GOT3 (cell line): ENCODE data around the gene WNT1.

Experiments used
- DNase-seq: peaks from one replicate; lab custom pipeline; 2025; ENCODE audit warnings: mixed read lengths; lab: John Stamatoyannopoulos, UW

WNT1 gene

DNA sequence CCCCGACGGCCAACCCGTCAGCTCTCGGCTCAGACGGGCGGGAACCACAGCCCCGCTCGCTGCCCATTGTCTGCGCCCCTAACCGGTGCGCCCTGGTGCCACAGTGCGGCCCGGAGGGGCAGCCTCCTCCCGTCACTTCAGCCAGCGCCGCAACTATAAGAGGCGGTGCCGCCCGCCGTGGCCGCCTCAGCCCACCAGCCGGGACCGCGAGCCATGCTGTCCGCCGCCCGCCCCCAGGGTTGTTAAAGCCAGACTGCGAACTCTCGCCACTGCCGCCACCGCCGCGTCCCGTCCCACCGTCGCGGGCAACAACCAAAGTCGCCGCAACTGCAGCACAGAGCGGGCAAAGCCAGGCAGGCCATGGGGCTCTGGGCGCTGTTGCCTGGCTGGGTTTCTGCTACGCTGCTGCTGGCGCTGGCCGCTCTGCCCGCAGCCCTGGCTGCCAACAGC, at the start of gene WNT1:
Gene WNT1, plus strand, starts transcription at position 32 of the 450 bp plus-strand sequence. Its CDS starts 329 bp downstream, at position 361.
- DNase-seq, result no peak

DNA sequence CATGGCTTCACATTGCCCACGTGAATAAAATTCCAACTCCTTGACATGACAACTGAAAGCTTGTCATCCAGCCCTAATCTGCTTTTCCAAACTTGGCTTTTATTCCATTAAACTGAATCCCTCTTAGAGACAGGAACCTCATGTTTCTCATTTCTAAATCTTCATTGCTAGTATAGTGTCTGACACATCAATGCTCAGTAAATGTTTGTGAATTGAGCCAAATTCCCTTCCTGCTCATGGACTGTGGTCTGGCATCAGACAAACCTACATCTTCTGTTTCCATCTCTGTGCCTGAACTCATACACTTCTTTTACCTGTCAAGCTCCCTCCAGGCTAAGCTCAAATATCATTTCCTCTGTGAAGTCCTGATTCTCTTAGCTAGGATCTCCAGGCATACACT, 48.6 kb upstream of the WNT1 start:
- DNase-seq, result no peak

DNA sequence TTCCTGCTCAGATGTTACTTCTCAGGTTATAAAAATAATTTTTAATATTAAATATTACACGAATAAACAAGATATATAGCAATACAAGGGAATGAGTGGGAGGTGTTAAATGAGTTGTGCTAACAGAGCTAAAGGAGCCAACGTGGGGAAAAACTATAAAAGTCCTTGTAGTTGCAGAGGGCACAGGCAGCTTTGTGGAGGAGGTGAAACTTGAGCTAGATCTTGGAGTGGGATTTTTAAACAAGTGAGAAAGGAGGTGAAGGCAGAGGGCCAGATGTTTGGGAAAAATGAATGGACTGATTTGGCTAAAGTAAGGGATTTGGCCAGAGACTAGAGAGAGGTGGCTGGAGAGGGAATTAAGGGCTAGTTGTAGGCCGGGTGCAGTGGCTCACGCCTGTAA, 47.6 kb upstream of the WNT1 start:
- no peak for DNase-seq

DNA sequence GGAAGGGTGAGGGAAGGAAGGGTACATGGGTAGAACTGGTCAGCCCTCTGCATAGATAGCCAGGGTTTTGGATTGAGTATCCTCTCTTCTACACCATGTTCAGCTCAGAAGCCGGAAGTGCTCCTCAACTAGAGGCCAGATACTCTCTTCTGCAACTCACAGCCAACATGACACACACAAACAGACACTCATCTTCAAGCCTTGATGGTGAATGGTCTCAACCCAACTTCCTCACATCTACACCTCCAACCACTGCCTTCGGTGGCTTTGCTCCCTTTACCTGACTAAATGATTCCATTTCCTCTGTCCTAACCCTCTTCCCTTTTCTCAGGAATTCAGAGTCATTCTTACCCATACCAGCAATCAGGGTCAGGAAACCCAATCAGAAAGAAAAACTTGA, 45.2 kb upstream of the WNT1 start:
- no peak for DNase-seq

DNA sequence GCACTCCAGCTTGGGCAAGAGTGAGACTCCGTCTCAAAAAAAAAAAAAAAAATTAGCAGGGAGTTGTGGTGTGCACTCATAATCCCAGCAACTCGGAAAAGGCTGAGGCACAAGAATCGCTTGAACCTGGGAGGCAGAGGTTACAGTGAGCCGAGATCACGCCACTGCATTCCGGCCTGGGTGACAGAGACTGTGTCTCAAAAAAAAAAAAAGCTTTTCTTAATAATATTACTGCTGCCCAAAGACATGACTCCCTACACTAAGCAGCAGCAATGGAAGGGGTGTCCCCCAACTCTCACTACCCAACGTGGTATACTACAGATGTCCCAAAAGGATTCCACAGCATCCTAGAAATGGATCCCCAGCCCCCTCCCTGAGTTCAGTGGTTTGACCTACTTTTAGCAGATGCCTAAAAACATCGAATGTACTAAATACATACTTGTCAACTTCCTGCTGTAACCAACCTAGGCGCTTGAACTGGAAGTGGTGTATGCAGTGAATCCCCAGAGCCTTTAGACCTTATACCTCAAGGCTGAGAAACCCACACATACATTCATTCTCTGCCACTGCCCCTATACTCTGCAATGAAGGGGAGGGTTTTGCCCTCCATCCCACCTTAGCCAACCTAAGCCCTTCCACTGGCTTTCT, 44.3 kb upstream of the WNT1 start:
- no peak for DNase-seq

DNA sequence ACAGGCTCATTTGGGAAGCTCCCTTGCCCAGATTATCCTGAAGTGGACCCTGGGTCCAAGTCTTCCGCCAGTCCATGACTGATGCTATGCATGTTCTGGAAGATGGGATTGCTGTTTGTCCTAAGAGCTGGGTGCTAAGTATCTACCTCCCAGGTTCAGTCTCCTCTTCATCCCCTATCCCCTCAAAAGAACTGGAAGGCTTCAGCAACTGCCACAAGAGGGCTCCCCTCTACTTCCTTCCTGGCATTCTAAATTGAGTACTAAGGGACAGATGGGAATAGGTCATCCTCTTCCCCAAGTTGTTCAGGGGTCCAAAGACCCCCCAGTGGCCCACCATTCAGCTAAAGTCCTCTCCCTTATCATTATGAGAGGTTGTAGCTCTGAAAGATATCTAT, 43.8 kb upstream of the WNT1 start:
- no peak for DNase-seq

DNA sequence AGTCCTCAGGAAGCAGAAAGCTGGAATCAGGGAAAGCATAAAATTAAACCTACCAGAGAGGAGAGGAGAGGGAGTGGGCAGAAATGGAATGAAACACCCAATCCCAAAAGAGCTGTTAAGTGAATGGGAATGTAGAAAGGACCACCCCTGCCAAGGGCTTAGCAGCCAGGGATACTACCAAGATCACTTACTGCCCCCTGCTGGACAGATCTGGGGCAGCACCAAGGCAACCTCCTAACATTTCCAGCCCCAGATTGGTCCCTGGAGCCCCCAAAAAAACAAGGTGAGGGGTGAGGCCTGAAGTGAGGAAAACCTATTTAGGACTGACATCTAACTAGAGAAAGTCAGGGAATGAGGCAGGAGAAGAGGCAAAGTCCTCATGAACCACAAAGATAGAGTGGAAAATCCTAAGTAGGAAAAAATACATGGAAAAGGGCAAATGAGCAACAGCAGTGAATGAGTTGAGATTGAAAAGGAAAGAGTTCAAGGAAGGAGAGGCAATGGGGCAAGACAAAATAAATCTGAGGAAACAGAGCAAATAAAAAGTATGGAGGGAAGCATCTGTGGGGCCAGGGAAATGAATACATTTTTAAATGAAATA, 41.6 kb upstream of the WNT1 start:
- no peak for DNase-seq

DNA sequence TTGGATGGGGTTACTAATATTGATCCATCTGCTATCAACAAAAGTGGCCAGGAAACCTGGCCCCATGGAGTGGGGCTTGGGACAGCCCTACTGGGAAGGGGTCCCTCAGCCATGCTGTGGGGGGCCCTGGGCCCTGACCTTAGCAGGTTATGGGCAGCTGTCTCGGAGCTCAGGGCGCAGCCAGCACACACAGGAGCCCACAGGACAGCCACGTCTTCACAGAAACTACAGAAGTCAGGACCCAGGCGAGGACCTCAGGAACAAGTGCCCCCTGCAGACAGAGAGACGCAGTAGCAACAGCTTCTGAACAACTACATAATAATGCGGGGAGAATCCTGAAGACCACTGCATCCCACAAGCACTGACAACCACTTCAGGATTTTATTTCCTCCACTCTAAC, 41.0 kb upstream of the WNT1 start:
- no peak for DNase-seq

DNA sequence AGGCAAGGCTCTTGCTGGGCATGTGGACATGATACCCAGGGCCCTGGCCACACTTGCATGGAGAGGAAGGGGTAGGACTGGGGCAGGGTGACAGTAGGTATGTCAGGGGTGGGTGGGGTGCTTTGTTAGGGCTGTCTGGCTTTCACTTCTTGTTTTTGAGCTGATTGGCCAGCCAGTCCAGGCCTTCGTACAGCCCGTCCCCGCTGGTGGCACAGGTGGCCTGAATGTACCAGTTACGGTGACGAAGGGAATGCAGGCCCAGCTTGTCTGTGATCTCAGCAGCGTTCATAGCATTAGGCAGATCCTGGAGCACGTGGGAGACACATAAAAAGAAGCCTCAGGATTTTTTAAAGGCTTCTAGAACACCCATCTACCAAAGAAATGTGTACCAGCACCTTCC, 39.3 kb upstream of the WNT1 start:
- no peak for DNase-seq

DNA sequence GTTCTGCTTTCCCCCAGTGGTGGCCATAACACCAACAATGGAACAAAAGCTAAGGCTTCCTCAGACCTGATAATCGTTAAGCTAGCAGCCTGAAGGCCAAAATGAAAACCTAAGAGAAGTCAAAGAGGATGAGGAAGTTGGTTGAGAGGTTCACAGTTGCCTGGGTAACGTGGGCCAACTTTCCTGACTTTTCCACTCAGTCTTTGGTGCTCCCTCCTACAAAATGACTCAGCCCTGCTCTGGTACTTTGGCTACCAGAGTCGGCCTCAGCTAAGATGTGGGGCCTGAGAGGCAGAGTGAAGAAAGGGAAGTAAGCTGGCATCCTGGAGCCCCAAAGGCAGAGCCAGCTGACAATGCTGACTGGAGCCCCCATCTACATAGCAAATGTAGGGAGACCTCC, 37.9 kb upstream of the WNT1 start:
- no peak for DNase-seq

DNA sequence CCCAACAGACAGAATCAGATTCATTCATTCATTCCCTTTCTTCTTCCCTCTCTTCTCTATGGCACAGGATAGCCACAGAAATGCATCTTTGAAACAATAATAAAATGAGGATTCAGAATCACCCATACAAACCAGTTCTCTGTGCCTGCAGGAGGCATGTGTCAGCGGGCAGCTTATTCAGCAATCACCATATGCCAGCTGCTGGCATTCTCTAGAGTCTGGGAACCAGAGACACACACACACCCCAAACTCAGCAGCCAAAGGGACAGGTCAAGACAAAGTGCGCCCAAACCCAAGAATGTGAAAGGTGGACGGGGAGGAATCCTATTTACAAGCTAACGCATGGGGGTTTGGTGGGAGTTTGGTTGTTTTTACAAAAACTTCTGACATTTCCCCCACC, 34.9 kb upstream of the WNT1 start:
- DNase-seq, result no peak

DNA sequence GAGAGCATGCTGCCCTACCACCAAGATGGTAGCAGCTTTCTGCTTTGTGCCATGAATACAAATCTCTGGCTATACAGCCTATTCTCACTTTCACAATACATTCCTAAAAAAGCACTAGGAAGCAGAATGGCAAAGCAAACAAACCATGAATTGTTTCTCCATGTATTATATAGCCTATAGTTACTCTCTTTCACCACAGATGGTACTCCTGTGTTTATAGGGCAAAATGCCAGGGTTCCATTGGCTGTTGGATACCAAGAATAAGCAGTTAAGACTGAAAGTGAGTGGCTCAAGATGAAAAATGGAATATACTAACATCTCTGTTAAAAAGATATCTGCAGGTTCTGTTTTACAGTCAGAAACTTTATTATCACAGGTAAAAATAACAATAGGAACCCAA, 31.9 kb upstream of the WNT1 start:
- no peak for DNase-seq

DNA sequence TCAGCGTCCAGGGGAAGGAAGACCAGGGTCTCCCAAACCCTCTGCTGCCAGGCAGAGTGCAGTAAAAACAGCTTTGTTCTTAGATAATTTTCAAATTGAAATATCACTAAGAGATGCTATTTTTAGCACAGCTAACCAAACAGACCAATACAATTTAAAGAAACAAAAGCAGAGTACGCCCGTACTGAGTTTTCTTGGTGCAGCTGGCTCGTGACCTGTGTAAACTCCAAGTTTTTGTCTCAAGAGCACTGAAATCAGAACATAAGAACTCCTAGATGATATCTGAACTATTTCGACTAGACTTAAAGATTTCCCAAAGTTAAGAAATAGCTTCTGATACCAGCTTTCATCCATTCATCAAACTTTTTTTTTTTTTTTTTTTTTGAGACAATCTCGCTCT, 31.2 kb upstream of the WNT1 start:
- no peak for DNase-seq

DNA sequence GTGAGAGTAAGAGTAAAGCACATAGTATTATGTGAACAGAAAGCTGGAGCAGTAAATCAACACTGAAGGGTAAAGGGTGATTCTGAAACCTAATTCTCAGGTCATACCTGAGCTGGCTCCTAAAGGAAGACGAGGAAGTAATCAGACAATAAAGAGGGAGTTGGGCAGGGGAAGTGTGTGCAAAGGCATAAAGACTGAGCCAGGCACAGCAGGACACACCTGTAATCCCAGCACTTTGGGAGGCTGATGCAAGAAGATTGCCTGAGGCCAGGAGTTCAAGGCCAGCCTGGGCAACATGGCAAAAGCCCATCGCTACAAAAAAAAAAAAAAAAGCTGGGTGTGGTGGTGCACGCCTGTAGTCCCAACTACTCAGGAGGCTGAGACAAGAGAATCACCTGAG, 30.4 kb upstream of the WNT1 start:
- DNase-seq, result no peak

DNA sequence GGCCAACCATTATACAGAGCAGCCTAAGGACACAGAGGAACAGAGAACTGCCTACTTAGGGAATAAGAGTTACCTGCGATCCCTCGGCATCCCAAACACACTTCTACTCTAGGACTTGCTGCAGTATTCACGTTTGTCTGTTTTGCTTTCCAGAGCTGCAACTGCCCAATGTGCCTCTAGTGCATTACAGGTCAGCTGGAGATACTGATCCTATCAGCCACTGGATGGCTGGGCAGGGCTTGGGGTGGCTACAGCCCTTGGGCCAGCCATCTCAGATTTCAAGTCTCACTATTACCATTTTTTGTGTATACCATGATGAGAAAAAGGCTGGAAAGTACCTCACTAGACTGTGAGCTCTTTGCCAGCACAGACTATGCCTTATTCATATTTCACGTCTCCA, 25.4 kb upstream of the WNT1 start:
- DNase-seq, result no peak

DNA sequence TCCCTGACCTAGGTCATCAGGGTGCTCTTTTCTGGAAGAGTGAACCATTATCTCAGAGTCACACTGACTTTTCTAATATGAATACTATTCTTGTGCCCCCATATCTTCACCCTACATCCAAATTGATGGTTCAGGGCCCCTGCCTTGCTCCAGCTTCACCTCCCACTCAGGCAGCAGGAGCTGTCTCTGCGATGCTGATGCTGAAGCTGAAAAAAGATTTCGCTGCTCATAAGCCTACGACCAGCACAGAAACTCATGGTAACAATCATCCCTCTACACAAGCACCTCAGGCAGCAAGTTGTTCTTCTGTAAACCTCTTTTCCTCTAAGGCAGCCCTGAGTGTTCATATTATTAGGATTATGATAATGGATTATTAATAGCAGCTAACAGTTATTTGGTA, 24.1 kb upstream of the WNT1 start:
- no peak for DNase-seq

DNA sequence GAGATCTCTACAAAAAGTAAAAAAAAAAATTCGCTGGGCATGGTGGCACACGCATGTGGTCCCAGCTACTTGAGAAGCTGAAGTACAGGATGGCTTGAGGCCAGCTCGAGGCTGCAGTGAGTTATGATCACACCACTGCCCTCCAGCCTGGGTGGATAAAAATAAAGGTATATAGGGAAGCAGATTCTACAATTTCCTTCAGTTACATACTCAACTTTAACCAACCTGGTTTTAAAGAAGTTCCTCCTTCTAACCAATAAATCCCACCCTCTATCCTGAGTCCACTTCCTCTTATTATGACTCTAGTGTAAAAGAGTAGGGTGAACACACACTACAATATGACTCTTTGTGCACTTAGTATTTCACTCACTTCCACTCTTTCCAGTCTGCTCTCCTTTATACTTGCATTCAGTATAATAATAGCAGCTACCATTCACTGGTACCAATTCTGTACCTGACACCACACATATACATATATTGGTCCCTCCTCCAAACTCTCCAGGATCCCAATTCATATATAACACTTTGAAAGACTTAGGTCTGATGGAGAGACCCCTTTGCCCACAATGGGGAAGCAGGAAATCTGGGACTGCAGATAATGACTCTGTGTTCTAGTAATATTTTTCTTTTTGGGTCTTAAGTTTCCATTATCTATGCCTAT, 23.2 kb upstream of the WNT1 start:
- DNase-seq, result no peak

DNA sequence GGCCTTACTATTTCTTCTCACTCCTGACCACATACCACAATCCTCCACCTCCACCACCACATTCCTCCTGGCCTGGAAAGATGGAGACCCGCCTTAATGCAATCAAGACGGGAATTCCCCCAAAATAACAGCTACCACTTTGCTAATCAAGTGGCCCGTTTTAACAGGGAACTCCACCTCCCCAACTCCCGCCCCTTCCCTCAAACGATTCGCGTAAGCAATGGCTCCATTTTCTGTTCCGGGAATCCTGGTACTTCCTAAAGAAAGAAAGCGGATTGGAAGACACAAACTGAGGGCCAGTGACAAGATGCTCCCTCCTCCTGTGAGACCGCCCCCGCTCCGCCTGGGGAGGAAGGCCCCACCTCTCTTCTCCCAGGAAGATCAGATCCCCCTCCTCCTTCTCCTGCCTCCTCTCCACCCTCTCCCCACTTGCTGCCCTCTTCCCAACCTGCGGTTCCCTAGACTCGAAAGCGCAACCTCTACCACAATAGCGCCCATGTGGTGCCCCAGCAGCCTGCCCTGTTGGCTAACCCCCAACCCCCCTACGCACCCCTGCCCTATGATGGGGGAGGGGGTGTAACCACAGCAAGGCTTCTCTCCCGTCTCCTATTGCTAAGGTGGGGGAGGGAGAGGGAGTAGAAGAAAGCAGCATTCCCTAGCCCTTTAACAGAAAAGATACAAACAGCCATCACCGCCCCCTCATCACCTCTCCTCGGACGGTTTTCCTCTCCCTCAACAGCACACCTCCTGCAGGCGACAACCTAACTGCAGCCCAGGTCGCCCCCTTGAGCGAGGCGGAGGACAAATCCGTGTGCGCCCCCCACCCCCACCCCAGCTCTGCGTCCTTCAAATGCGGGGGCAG, 21.6 kb upstream of the WNT1 start:
- peak; percentile 45 for DNase-seq

DNA sequence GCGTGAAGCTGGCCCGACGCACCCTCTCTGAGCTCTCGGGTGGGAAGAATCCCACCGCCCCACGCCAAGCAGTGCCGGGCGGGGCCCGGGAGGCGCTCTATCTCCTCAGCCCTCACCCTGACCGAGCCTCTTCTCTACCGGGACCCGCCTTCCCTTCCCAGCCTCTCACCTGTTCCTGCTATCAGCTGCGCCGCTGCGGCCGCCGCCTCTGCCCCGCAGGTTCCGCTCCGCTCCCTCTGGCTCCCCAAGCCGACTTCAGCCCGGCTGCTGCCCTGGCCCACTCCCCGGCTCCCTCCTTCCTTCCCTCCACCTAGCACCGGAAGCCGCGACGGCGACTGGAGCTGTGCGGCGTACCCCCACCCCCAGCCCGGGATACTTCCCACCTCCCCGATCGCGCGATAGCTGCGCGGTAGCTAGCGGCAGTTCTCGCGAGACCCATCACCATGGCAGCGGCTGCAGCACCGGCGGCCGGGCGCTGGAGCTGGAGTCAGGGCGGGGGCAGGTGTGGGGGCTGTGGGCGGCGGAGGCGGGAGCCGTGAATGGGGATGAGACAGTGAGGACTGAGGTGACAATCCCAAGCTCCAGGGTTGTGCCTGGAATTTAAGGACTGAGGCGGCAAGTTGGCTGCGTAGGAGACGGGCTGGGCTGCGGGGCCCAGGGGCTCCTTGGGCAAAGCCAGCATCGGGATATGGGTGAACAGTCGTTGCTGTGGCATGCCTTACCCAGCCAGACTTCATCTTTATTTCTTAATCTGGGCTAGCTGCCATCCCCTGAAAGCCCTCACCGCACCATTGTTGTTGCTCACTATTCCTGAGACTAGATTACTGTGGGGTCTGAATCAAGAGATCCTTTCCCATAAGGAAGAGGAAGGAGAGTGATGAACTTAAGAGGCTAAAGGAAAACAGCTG, 20.7 kb upstream of the WNT1 start, which contains the start of gene ARF3:
Gene ARF3, minus strand, starts transcription at position 347 of the 908 bp plus-strand sequence. CDS start 16,392 bp downstream, outside the sequence.
- DNase-seq, result peak; percentile 57

DNA sequence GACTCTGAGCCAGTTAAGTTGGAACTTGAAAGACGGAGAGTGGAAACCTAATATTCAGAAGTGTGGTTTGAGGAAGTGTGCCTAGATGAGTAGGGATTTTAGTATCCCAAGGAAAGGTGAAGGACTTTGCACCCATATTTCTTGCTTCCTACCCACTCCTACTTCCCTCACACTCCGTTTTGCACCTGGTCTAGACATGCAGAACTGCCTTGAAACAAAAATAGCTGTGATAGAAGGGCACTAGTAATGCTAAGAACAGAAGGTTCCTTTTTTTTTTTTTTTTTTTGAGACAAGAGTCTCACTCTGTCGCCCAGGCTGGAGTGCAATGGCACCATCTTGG, 20.1 kb upstream of the WNT1 start:
- DNase-seq, result no peak

DNA sequence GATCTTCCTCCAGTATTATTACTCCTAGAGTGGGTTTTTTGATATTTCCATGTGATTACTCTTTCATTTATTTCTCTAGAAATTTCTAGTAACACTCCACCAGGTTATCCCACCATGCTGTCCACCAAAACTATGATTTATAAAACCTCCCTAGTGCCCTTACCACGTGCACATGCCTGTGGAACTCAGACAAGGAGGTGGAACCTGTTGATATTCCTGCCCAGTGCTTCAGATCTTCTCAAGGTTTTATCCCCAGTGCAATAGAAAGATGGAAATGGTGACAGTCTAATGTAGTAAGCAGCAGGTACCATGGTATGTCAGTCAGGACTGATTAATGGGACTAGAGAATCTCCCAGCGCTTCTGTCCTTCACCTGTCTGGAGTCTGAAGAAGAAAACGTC, 17.3 kb upstream of the WNT1 start:
- DNase-seq, result no peak

DNA sequence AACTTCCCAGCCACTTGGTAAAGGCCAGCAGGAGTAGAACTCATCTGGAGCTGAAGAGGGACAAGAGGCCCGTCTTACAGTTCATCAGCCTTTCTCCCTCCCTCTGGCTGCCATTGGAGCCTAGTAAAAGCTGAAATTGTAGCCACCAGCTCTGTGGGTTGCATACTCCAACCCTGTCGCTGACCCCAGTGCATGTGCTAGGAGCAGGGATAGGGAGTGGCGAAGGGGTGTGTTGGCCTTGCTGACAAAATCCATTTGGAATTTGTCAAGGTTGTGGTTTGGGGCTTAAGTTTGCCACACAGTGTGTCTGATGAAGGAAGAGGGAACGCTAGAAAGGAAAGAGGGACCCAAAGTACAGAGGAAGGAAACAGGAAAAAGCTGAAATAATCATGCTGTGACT, 16.8 kb upstream of the WNT1 start:
- DNase-seq, result no peak
